SJCRH30 (cell line): ENCODE results near the gene DOK3. TPM values are rescaled to one million over a fixed set of nuclear protein-coding genes. Genes with fewer than 3 reads are reported as not detected.
"Not testable (repeated sequence)": the region's sequence is repeated elsewhere in the genome, so short reads cannot be mapped to it uniquely, and the experiment has no call there.

Experiments
- DNase-seq, 2 experiments: peaks; one replicate each; pipeline ENCODE4 v3.0.0-alpha.2; 2015 to 2020
- H3K27ac ChIP-seq: fragments of 250-450 bp; sonication (Bioruptor Pico); 2 replicates; pipeline ENCODE4 v1.5.1; 2020; ENCODE audit warnings: mild to moderate bottlenecking, moderate library complexity
- H3K27me3 ChIP-seq: fragments of 250-450 bp; sonication (Bioruptor Pico); 2 replicates; pipeline ENCODE4 v1.5.1; 2020; ENCODE audit warnings: mild to moderate bottlenecking, moderate library complexity
- H3K36me3 ChIP-seq: fragments of 250-450 bp; sonication (Bioruptor Pico); 2 replicates; pipeline ENCODE4 v1.5.1; 2020; ENCODE audit warnings: mild to moderate bottlenecking, moderate library complexity
- H3K4me1 ChIP-seq: fragments of 250-450 bp; sonication (Bioruptor Pico); 2 replicates; pipeline ENCODE4 v1.5.1; 2020; ENCODE audit warnings: mild to moderate bottlenecking, moderate library complexity
- H3K4me3 ChIP-seq: fragments of 250-450 bp; sonication (Bioruptor Pico); 2 replicates; pipeline ENCODE4 v1.5.1; 2020; ENCODE audit warnings: mild to moderate bottlenecking, moderate library complexity
- H3K9me3 ChIP-seq: fragments of 250-450 bp; sonication (Bioruptor Pico); replicated peaks from 2 replicates; pipeline ENCODE4 v1.5.1; 2020; ENCODE audit warnings: mild to moderate bottlenecking, moderate library complexity
- total RNA-seq: library from RNA; depleted of rRNA; stranded (reverse); fragments of >200 nt; shearing (Covaris generic); gene quantifications from 2 replicates; pipeline ENCODE4 v1.2.3, GENCODE V29; 2014

Gene DOK3
- total RNA-seq, 1 experiment from 2014 or later = 6.2 TPM

GRCh38 chr5:177542816-177543465 is 33.3 kb upstream of the DOK3 start:
- H3K4me1 ChIP-seq = peaks cover 60% of the 10 kb centered on the region
- no peaks in the 10 kb centered on the region for H3K9me3 ChIP-seq
- no peak overlapping the region for H3K4me3 ChIP-seq
- DNase-seq = peak; percentile 53 to 68
- H3K36me3 ChIP-seq = peaks cover 20% of the 10 kb centered on the region
- no peaks in the 10 kb centered on the region for H3K27me3 ChIP-seq
- H3K27ac ChIP-seq = no peak overlapping the region

- Histone ChIP-seq H3K27me3 (no peaks in the 10 kb centered on the region), H3K4me3 (no peak overlapping the region), H3K4me1 (peaks cover 54% of the 10 kb centered on the region), H3K36me3 (peaks cover 35% of the 10 kb centered on the region), H3K9me3 (no peaks in the 10 kb centered on the region), H3K27ac (no peak overlapping the region)
- DNase-seq = no peak
Measured at GRCh38 chr5:177540438-177540837, 30.8 kb upstream of the DOK3 start.

- peaks cover 44% of the 10 kb centered on the region for H3K4me1 ChIP-seq
- DNase-seq = no peak
- no peaks in the 10 kb centered on the region for H3K9me3 ChIP-seq
- no peak overlapping the region for H3K27ac ChIP-seq
- H3K4me3 ChIP-seq = no peak overlapping the region
- no peaks in the 10 kb centered on the region for H3K27me3 ChIP-seq
- H3K36me3 ChIP-seq = peaks cover 43% of the 10 kb centered on the region
Measured at GRCh38 chr5:177539411-177539810, 29.8 kb upstream of the DOK3 start.

GRCh38 chr5:177538876-177539275 is 29.2 kb upstream of the DOK3 start:
- Histone ChIP-seq H3K27me3 (no peaks in the 10 kb centered on the region), H3K4me1 (peaks cover 38% of the 10 kb centered on the region), H3K27ac (no peak overlapping the region), H3K4me3 (no peak overlapping the region), H3K36me3 (peaks cover 43% of the 10 kb centered on the region), H3K9me3 (no peaks in the 10 kb centered on the region)
- no peak for DNase-seq

- peaks cover 43% of the 10 kb centered on the region for H3K36me3 ChIP-seq
- H3K4me3 ChIP-seq = no peak overlapping the region
- H3K27ac ChIP-seq = peak overlapping the region; percentile 4; the same call in 1 of the 2 replicates
- H3K27me3 ChIP-seq = no peaks in the 10 kb centered on the region
- peaks cover 26% of the 10 kb centered on the region for H3K4me1 ChIP-seq
- DNase-seq = peak; percentile 88 to 91
- H3K9me3 ChIP-seq = no peaks in the 10 kb centered on the region
Measured at GRCh38 chr5:177537389-177538361, 28.0 kb upstream of the DOK3 start.

GRCh38 chr5:177536386-177536785 is 26.8 kb upstream of the DOK3 start:
- H3K4me3 ChIP-seq = no peak overlapping the region
- H3K27me3 ChIP-seq = no peaks in the 10 kb centered on the region
- H3K9me3 ChIP-seq = no peaks in the 10 kb centered on the region
- no peak overlapping the region for H3K27ac ChIP-seq
- H3K36me3 ChIP-seq = peaks cover 41% of the 10 kb centered on the region
- no peak for DNase-seq
- H3K4me1 ChIP-seq = peaks cover 22% of the 10 kb centered on the region

GRCh38 chr5:177535125-177535524 is 25.5 kb upstream of the DOK3 start:
- Histone ChIP-seq H3K27ac (no peak overlapping the region), H3K4me1 (peaks cover 22% of the 10 kb centered on the region), H3K27me3 (no peaks in the 10 kb centered on the region), H3K9me3 (no peaks in the 10 kb centered on the region), H3K36me3 (peaks cover 50% of the 10 kb centered on the region), H3K4me3 (no peak overlapping the region)
- DNase-seq = no peak

GRCh38 chr5:177534433-177534832 is 24.8 kb upstream of the DOK3 start:
- H3K27ac ChIP-seq, H3K9me3 ChIP-seq, DNase-seq, H3K27me3 ChIP-seq, H3K4me3 ChIP-seq: not testable (repeated sequence)
- H3K36me3 ChIP-seq = peaks cover 50% of the 10 kb centered on the region
- peaks cover 20% of the 10 kb centered on the region for H3K4me1 ChIP-seq

GRCh38 chr5:177531209-177531940 is 21.7 kb upstream of the DOK3 start:
- H3K4me3 ChIP-seq = no peak overlapping the region
- H3K4me1 ChIP-seq = peaks cover 12% of the 10 kb centered on the region
- no peaks in the 10 kb centered on the region for H3K27me3 ChIP-seq
- DNase-seq = no peak
- no peak overlapping the region for H3K27ac ChIP-seq
- H3K9me3 ChIP-seq = no peaks in the 10 kb centered on the region
- peaks cover 31% of the 10 kb centered on the region for H3K36me3 ChIP-seq

GRCh38 chr5:177530638-177531037 is 21.0 kb upstream of the DOK3 start:
- Histone ChIP-seq H3K36me3 (peaks cover 30% of the 10 kb centered on the region), H3K27me3 (no peaks in the 10 kb centered on the region)

GRCh38 chr5:177529247-177530203 is 19.9 kb upstream of the DOK3 start:
- Histone ChIP-seq H3K4me1 (peaks cover 24% of the 10 kb centered on the region), H3K9me3 (no peaks in the 10 kb centered on the region), H3K27me3 (no peaks in the 10 kb centered on the region), H3K36me3 (peaks cover 31% of the 10 kb centered on the region), H3K4me3 (no peak overlapping the region), H3K27ac (no peak overlapping the region)
- no peak for DNase-seq

More at GRCh38 chr5:177530638-177531037, 21.0 kb upstream of the DOK3 start:
- no peak for DNase-seq
- Histone ChIP-seq H3K9me3 (no peaks in the 10 kb centered on the region), H3K27ac (no peak overlapping the region), H3K4me3 (no peak overlapping the region), H3K4me1 (peaks cover 19% of the 10 kb centered on the region)

GRCh38 chr5:177528631-177529030 is 19.0 kb upstream of the DOK3 start:
- no peak for DNase-seq
- Histone ChIP-seq H3K9me3 (no peaks in the 10 kb centered on the region), H3K27ac (no peak overlapping the region), H3K27me3 (no peaks in the 10 kb centered on the region), H3K4me1 (peaks cover 24% of the 10 kb centered on the region), H3K36me3 (peaks cover 37% of the 10 kb centered on the region), H3K4me3 (no peak overlapping the region)

GRCh38 chr5:177527595-177527994 is 18.0 kb upstream of the DOK3 start:
- Histone ChIP-seq H3K4me1 (peaks cover 24% of the 10 kb centered on the region), H3K36me3 (peaks cover 47% of the 10 kb centered on the region), H3K9me3 (no peaks in the 10 kb centered on the region), H3K27ac (no peak overlapping the region), H3K4me3 (no peak overlapping the region), H3K27me3 (no peaks in the 10 kb centered on the region)
- DNase-seq = no peak

- H3K4me3 ChIP-seq = no peak overlapping the region
- H3K9me3 ChIP-seq = no peaks in the 10 kb centered on the region
- peaks cover 26% of the 10 kb centered on the region for H3K4me1 ChIP-seq
- peaks cover 50% of the 10 kb centered on the region for H3K36me3 ChIP-seq
- peak overlapping the region; percentile 76 for H3K27ac ChIP-seq
- no peaks in the 10 kb centered on the region for H3K27me3 ChIP-seq
- peak; percentile 59 to 74 for DNase-seq
Measured at GRCh38 chr5:177526791-177527190, 17.2 kb upstream of the DOK3 start.
